HepG2 (cell line): ENCODE measurements around the gene NXN. TPM values are rescaled to one million over a fixed set of nuclear protein-coding genes. Genes with fewer than 3 reads are reported as not detected.

Experiments
- ATF7-NPFF ChIP-seq: sonication (generic); formaldehyde crosslinking; IDR thresholded peaks from 2 replicates; pipeline ENCODE4 v1.8.1; 2023; ENCODE audit warnings: mild to moderate bottlenecking, low read depth, missing genetic modification reagents, moderate library complexity
- ELF4 ChIP-seq: sonication (generic); formaldehyde crosslinking; IDR thresholded peaks from 2 replicates; pipeline ENCODE4 v1.5.0; 2020; ENCODE audit warnings: missing genetic modification reagents, mild to moderate bottlenecking, moderate library complexity, borderline replicate concordance
- EP300 ChIP-seq, 3 experiments: sonication (generic) in 1 of 3; formaldehyde crosslinking in 1 of 3; IDR thresholded peaks; 2 replicates each; pipeline versions ENCODE4 v1.5.1 to v1.6.1; 2011 to 2020; ENCODE audit warnings: low read depth in 2 of 3, low read length in 2 of 3, borderline replicate concordance in 1 of 3, improper control_type of control experiment in 1 of 3, mild to moderate bottlenecking in 1 of 3, missing genetic modification reagents in 1 of 3, moderate library complexity in 1 of 3
- ETV6 ChIP-seq: sonication (generic); formaldehyde crosslinking; conservative IDR thresholded peaks from 2 replicates; pipeline ENCODE4 v1.4.0; 2020; ENCODE audit warnings: missing genetic modification reagents
- EZH2 ChIP-seq: conservative IDR thresholded peaks from 2 replicates; pipeline ENCODE4 v1.6.1; 2012; ENCODE audit warnings: mild to moderate bottlenecking, low read depth, low read length, moderate library complexity
- FIP1L1 ChIP-seq: fragments of 200-400 bp; formaldehyde crosslinking; IDR thresholded peaks from 2 replicates; pipeline ENCODE4 v1.6.1; 2018; ENCODE audit warnings: low read depth, mild to moderate bottlenecking, low read length, moderate library complexity, borderline replicate concordance; ENCODE audit not compliant: insufficient read depth
- HMG20A ChIP-seq: IDR thresholded peaks from 2 replicates; pipeline ENCODE4 v1.6.1; 2016; ENCODE audit warnings: borderline replicate concordance
- JUN ChIP-seq: sonication (generic); formaldehyde crosslinking; IDR thresholded peaks from 2 replicates; pipeline ENCODE4 v1.4.0; 2020; ENCODE audit warnings: mild to moderate bottlenecking, missing genetic modification reagents
- KLF13 ChIP-seq: sonication (generic); formaldehyde crosslinking; IDR thresholded peaks from 2 replicates; pipeline ENCODE4 v1.4.0; 2020; ENCODE audit warnings: mild to moderate bottlenecking, missing genetic modification reagents
- MTA3 ChIP-seq: sonication (generic); formaldehyde crosslinking; IDR thresholded peaks from 2 replicates; pipeline ENCODE4 v1.4.0; 2020; ENCODE audit warnings: missing genetic modification reagents
- NAIF1 ChIP-seq: sonication (generic); formaldehyde crosslinking; IDR thresholded peaks from 2 replicates; pipeline ENCODE4 v1.5.0; 2020; ENCODE audit warnings: mild to moderate bottlenecking, missing genetic modification reagents, borderline replicate concordance
- POLR2G ChIP-seq: fragments of 200-400 bp; formaldehyde crosslinking; IDR thresholded peaks from 2 replicates; pipeline ENCODE4 v1.6.1; 2018; ENCODE audit warnings: mild to moderate bottlenecking, low read depth, low read length, moderate library complexity
- RARA ChIP-seq: IDR thresholded peaks from 2 replicates; pipeline ENCODE4 v1.6.1; 2016; ENCODE audit warnings: missing genetic modification reagents, missing compliant biosample characterization
- SP4 ChIP-seq: sonication (generic); formaldehyde crosslinking; IDR thresholded peaks from 2 replicates; pipeline ENCODE4 v1.8.1; 2023; ENCODE audit warnings: mild to moderate bottlenecking, missing genetic modification reagents
- TGIF2 ChIP-seq: IDR thresholded peaks from 2 replicates; pipeline ENCODE4 v1.6.1; 2016; ENCODE audit warnings: control low read depth, missing compliant biosample characterization
- ZNF138 ChIP-seq: sonication (generic); formaldehyde crosslinking; IDR thresholded peaks from 2 replicates; pipeline ENCODE4 v1.5.0; 2020; ENCODE audit warnings: mild to moderate bottlenecking, low read depth, missing genetic modification reagents
- ZNF256 ChIP-seq: sonication (generic); formaldehyde crosslinking; conservative IDR thresholded peaks from 2 replicates; pipeline ENCODE4 v1.4.0; 2020; ENCODE audit warnings: missing genetic modification reagents
- ZNF3 ChIP-seq: IDR thresholded peaks from 2 replicates; pipeline ENCODE4 v1.7.0; 2017; ENCODE audit warnings: inconsistent platforms
- ZNF660 ChIP-seq: sonication (generic); formaldehyde crosslinking; IDR thresholded peaks from 2 replicates; pipeline ENCODE4 v1.5.1; 2020; ENCODE audit warnings: mild to moderate bottlenecking, low read depth, missing genetic modification reagents, borderline replicate concordance
- ZNF780A ChIP-seq: sonication (generic); formaldehyde crosslinking; IDR thresholded peaks from 2 replicates; pipeline ENCODE4 v1.8.0; 2022; ENCODE audit warnings: mild to moderate bottlenecking, missing genetic modification reagents, moderate library complexity
- polyA plus RNA-seq, 8 experiments: library from polyadenylated mRNA; depleted of rRNA in 3 of 8; stranded (reverse) in 7 of 8; unstranded in 1 of 8; fragments of >200 nt; fragmentation: Illumina TruSeq in 4 of 8; extraction: Trizol in 4 of 8; gene quantifications; 2 replicates each; pipeline versions ENCODE4 v1.2.1 to v1.2.3, GENCODE V29; 2011 to 2016; ENCODE audit warnings: low read depth in 4 of 8, missing spikeins in 1 of 8, mixed read lengths in 1 of 8; ENCODE audit not compliant: insufficient read depth in 1 of 8
- total RNA-seq, 5 experiments: library from RNA; depleted of rRNA; stranded (reverse); fragments of >200 nt; fragmentation: Illumina TruSeq; extraction: Trizol; gene quantifications; 2 replicates each; pipeline ENCODE4 v1.2.3, GENCODE V29; 2016; ENCODE audit warnings: low read depth in 1 of 5
- TF ChIP-seq, protein P1 (sequence below): sonication (generic); formaldehyde crosslinking; conservative IDR thresholded peaks from 2 replicates; pipeline ENCODE4 v1.4.0; 2020; ENCODE audit warnings: missing genetic modification reagents
- TF ChIP-seq, protein P2 (sequence below): sonication (generic); formaldehyde crosslinking; conservative IDR thresholded peaks from 2 replicates; pipeline ENCODE4 v1.4.0; 2020; ENCODE audit warnings: missing genetic modification reagents
- TF ChIP-seq, protein P3 (sequence below): sonication (generic); formaldehyde crosslinking; IDR thresholded peaks from 2 replicates; pipeline ENCODE4 v1.4.0; 2020; ENCODE audit warnings: missing genetic modification reagents

NXN gene
- total and polyA plus RNA-seq, 2 of the 13 experiments (the other 11 are each of a cell fraction or from before 2014, with no cell fraction given), result 22.2 to 24.3 TPM

DNA sequence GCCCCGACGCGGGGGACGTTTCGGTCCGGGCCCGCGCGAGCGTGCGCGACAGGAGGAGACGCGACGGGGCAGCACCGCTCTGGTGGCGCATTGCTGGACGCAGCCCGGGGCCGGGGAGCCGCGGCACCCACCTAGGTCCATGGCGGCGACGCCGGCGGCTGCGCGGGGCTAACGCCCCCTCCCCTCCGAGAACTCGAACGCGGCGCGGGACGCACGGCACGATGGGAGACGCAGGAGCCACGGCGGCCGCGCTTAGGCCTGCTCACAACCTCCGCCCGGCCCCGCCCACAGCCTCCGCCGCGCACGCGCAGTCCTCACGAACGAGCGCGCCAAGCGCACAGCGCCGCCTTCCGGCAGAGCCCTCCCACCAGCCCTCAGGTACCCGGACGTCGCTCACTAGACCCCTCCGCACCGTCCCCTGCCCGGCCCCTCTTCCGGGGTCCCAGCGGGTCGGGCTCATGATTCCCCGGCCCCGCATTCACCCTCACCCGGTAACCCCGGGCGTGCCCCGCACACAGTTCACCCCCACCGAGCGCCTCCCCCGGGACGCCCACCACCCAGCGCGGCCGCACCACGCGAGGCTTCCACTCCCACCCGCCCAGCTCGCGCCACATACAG lies 227.5 kb downstream of the NXN start, which contains the start of gene GEMIN4 (continued):
- TF ChIP-seq EP300 (IDR thresholded peaks at IDR 0.05; ENCODE audit: low read depth in 2 of 2, low read length in 2 of 2) (no peak), EP300 (CRISPR knock-in tag; IDR thresholded peaks at IDR 0.05; ENCODE audit: borderline replicate concordance) (no peak), ZNF256 (CRISPR knock-in tag) (0 out of 2 replicates have a peak, but pooled peaks have one; percentile 39), ELF4 (CRISPR knock-in tag) (no peak), EZH2 (no peak), ETV6 (CRISPR knock-in tag) (no peak; the same call in 1 of the 2 replicates), HMG20A (CRISPR knock-in tag) (no peak), POLR2G (peak; percentile 72), ATF7-NPFF (CRISPR knock-in tag) (peak; percentile 94; the same call in 1 of the 2 replicates), NAIF1 (CRISPR knock-in tag) (no peak), FIP1L1 (no peak), ZNF3 (CRISPR knock-in tag) (no peak), KLF13 (CRISPR knock-in tag) (no peak), SP4 (CRISPR knock-in tag) (peak; percentile 64), ZNF138 (CRISPR knock-in tag) (no peak), ZNF780A (CRISPR knock-in tag) (no peak), MTA3 (no peak), RARA (no peak; the same call in 1 of the 2 replicates), ZNF660 (CRISPR knock-in tag) (no peak), TGIF2 (CRISPR knock-in tag) (peak; percentile 82; the same call in 1 of the 2 replicates), JUN (CRISPR knock-in tag) (peak; percentile 28; the same call in 1 of the 2 replicates)
- TF ChIP-seq, protein P1, sequence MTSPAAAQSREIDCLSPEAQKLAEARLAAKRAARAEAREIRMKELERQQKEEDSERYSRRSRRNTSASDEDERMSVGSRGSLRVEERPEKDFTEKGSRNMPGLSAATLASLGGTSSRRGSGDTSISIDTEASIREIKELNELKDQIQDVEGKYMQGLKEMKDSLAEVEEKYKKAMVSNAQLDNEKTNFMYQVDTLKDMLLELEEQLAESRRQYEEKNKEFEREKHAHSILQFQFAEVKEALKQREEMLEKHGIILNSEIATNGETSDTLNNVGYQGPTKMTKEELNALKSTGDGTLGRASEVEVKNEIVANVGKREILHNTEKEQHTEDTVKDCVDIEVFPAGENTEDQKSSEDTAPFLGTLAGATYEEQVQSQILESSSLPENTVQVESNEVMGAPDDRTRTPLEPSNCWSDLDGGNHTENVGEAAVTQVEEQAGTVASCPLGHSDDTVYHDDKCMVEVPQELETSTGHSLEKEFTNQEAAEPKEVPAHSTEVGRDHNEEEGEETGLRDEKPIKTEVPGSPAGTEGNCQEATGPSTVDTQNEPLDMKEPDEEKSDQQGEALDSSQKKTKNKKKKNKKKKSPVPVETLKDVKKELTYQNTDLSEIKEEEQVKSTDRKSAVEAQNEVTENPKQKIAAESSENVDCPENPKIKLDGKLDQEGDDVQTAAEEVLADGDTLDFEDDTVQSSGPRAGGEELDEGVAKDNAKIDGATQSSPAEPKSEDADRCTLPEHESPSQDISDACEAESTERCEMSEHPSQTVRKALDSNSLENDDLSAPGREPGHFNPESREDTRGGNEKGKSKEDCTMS (CRISPR knock-in tag), result no peak
- TF ChIP-seq, protein P2, sequence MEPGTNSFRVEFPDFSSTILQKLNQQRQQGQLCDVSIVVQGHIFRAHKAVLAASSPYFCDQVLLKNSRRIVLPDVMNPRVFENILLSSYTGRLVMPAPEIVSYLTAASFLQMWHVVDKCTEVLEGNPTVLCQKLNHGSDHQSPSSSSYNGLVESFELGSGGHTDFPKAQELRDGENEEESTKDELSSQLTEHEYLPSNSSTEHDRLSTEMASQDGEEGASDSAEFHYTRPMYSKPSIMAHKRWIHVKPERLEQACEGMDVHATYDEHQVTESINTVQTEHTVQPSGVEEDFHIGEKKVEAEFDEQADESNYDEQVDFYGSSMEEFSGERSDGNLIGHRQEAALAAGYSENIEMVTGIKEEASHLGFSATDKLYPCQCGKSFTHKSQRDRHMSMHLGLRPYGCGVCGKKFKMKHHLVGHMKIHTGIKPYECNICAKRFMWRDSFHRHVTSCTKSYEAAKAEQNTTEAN (CRISPR knock-in tag), result peak; percentile 21; the same call in 1 of the 2 replicates
- TF ChIP-seq, protein P3, sequence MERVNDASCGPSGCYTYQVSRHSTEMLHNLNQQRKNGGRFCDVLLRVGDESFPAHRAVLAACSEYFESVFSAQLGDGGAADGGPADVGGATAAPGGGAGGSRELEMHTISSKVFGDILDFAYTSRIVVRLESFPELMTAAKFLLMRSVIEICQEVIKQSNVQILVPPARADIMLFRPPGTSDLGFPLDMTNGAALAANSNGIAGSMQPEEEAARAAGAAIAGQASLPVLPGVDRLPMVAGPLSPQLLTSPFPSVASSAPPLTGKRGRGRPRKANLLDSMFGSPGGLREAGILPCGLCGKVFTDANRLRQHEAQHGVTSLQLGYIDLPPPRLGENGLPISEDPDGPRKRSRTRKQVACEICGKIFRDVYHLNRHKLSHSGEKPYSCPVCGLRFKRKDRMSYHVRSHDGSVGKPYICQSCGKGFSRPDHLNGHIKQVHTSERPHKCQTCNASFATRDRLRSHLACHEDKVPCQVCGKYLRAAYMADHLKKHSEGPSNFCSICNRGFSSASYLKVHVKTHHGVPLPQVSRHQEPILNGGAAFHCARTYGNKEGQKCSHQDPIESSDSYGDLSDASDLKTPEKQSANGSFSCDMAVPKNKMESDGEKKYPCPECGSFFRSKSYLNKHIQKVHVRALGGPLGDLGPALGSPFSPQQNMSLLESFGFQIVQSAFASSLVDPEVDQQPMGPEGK (CRISPR knock-in tag), result no peak
